ENCODE data around the gene COL4A2.
"Not testable (repeated sequence)": the region's sequence is repeated elsewhere in the genome, so short reads cannot be mapped to it uniquely, and the experiment has no call there.

COL4A2 gene

DNA sequence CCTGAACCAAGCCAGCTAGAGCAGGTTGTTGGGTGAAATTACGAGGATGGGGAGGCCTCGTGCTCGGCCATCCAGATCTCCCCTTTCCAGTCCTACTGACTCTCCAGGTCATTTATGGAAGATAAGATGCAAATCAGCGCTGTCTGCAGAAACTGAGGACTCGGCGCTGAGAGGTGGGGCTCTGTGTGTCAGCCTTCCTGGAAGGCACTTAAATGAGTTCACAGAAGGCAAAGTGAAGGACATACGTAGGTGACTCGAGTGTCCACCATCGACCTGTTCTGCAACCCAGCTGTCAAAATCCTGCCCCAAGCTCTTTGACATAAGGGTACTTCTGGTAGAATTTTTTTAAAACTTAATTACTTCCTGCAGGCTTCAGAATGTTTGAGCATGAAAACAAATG, 168.0 kb downstream of the COL4A2 start:
- DNase-seq (ENCODE audit: low read depth) = no peak

DNA sequence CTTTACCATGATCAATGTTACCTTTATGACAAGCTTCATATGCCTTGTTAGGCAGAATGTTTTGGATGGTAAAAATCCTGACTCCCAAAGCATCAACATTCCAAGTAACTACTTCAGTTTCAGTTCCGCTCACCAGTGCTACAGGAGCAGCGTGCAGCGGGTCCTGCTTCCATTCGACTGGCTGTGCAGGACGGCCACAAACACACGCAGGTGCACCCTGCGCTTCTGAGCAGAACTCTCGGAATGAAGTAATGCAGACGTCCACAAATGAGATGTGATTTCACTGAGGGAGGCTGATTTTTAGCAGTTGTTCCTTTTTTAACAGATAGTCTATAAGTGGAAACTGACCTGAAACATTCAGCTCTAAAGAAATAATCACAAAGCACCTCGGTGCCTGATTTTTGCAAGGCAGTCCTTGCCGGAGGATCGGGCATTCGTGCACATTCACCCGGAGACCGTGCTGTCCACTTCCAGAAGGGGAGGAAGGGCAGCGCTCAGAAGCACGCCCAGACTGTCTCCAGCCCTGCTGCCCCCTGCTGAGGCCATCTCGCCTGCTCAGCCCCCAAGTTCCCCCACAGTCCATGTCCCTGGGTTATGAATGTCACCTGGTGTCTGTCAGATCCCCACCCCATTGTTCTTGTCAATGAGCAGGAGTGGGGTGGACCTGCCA, 168.6 kb downstream of the COL4A2 start:
- no peak for DNase-seq (ENCODE audit: low read depth)

DNA sequence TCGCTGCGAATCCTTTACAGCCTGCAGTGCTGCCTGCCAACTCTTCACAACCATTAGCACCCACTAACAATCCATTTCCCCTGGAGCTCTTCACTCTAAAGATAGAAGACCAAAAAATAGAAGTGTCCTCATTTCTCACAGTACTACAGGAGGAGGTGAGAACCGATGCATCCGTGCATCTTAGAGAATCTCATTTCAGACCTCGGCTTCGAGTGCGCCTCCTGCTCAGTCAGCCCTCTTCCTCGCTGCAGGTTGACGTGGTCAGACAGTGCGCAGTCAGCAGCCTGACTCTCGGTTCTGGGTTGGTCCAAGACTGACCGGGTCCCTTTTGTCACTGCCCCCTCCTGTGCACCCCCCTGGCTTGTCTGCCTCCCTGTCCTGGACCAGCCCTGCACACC, 169.1 kb downstream of the COL4A2 start:
- DNase-seq (ENCODE audit: low read depth) = no peak

DNA sequence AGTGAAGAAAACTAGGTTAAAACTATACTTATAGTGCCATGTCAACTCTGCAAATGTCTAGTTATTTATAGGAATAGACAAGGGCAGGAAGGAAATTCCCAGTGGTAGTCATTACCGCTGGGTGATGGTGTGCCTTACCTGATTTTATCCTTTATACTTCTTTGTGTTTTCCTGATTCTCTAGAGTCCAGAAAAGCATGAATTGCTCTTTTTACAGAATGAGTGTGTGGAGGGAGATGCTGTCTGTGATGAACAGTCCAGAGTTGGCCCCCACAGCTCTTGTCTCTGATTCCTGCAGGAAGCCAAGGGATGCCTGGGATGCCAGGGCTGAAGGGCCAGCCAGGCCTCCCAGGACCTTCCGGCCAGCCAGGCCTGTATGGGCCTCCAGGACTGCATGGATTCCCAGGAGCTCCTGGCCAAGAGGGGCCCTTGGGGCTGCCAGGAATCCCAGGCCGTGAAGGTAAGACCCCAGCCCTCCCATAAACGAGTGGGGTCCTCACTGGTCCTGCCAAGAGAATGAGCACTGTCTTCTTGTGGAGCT, 170.7 kb downstream of the COL4A2 start:
- no peak for DNase-seq (ENCODE audit: low read depth)

DNA sequence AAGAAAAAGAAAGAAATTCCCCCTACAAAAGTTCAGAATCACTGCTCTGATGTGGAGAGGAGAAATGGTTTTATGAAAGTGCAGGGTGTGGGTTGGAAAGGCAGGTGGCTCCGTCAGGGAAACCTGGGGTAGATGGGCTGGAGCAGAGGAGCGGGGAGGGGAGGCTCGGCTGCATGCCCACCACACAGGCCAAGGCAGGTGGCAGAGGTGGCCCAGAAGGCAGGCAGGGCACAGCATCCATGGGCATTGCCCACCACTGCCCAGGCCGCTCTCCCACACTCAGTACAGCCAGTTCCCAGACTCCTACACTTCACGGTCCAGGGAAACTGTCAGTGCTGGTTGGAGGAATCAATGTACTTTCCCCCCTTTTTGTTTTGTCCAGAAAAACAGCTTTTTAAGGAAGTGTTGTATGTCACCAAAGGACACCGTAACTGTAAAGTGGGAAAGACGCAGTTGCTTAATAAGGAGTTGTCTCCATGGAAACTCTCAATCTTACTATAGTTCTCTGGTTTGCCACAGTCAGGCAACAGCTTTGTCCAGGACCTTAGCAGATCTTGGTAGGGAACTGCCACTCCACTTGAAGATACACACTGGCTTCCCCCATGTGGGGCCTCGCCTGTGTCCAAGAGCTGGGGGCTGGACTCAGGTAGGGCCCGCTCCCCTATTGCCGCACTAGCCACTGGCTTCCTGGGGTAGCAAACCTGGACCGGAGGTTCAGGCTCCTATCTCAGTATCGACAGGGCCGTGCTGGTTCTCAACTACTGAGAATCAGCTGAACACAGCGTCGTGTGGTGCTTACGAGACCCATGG, 171.5 kb downstream of the COL4A2 start:
- DNase-seq (ENCODE audit: low read depth) = no peak

DNA sequence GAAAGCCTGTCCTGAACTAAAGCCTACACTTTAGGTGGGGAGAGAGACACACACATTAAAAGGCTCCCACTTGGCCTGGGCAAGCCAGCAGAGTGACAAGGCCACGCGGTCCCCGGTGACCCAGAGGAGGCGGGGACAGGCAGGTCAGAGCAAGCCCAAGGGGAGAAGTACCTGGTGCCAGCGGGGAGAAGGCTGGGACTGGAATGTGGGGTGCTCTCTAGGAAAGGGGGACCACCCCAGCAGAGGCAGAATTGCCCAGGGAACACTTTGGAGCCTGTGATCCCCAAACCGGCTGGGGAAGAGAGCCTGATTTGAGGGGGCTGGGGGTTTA, 172.1 kb downstream of the COL4A2 start:
- no peak for DNase-seq (ENCODE audit: low read depth)

DNA sequence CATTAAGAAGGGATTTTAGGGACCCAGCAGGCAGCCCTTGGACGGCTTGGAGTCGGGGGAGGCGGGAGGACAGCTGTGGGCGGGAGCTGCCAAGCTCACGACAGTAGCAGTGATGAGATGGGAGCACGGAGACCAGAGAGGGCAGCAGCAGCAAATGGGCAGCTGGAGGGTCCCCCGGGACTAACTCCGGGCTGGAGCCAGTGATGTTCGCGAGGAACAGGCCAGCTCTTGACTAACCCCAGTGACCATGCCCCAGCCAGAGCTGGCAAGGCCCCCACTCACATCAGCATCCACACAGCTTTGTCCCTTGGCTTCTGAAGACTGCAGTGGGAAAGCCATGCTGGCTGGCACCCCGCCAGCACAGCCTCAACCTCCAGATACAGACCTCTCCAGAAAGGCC, 172.6 kb downstream of the COL4A2 start:
- no peak for DNase-seq (ENCODE audit: low read depth)

DNA sequence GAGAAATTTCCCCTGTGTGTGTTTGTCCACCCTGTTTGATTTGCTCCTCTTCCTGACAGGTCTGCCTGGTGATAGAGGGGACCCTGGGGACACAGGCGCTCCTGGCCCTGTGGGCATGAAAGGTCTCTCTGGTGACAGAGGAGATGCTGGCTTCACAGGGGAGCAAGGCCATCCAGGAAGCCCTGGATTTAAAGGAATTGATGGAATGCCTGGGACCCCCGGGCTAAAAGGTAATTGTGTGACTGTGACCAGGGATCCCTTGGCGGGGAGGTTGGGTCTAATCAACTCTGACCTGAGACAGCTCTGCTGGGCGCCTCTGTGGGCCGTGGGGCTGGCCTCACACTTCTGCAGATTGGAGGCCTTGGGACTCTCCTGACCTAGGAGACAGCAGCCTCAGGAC, 173.1 kb downstream of the COL4A2 start:
- no peak for DNase-seq (ENCODE audit: low read depth)

DNA sequence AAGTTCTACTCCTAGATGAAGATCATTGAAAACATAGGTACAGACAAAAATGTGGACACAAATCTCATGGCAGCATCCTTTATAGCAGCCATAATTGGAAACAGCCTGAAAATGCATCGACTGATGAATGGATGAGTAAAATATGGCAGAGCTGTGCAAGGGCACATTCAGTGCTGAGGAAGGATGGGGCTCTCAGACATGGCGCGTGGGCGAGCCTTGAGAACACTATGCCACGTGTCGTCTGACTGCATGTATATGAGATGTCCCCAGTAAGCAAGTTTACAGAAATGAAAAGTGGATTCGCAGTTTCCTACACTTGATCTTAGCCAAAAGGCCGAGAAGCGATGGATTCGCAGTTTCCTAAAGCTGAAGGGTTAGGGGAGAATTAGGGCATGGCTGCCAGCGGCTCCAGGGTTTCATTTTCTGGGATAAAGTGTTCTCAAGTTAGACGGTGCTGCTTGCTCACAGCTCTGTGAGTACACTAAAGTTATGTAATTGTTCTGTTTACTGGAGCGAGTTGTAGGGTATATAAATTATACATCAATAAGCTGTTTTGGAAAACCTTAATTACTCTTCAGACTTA, 176.4 kb downstream of the COL4A2 start:
- DNase-seq (ENCODE audit: low read depth) = no peak

DNA sequence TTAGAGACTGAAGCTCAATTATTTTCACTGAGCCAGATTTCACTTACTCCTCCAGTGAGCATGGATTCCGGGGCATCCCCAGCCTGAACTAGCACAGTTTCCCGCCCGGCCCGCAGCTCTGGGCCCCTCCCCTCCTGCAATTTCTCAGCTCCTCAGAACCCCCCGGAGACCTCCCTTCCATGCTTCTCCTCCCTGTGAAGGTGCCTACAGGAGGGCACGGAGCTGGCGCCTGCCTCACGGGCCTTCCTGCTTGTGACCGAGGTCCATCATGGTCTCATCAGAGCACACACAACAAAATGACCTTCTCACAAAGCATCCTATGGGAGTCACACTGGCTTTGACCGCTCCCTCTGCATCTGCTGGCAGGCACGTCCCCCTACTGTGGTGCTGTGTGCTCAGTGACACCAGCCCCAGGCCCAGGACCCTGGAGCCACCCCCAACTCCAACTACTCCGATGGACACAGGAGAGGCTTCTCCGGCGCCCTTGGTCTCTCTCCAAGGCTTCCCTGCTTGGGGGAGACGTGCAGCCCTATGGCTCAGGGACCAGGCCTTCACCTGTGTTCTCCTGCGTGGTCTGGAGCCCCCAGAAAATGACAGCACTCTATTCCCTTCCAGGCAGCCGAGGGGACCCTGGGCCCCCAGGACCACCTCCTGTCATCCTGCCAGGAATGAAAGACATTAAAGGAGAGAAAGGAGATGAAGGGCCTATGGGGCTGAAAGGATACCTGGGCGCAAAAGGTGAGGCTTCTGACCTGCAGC, 177.4 kb downstream of the COL4A2 start:
- no peak for DNase-seq (ENCODE audit: low read depth)

DNA sequence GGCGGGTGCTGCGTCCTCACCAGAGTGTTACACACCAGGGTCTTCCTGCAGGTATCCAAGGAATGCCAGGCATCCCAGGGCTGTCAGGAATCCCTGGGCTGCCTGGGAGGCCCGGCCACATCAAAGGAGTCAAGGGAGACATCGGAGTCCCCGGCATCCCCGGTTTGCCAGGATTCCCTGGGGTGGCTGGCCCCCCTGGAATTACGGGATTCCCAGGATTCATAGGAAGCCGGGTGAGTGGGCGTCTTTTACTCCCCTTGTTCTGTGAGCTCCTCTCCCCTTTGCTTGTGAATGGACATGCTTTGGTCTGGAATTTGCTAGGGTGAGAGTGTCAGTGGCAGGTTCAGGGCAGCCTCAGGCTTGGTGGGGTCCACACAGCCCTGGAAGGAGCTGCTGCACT, 178.5 kb downstream of the COL4A2 start:
- DNase-seq (ENCODE audit: low read depth) = no peak

DNA sequence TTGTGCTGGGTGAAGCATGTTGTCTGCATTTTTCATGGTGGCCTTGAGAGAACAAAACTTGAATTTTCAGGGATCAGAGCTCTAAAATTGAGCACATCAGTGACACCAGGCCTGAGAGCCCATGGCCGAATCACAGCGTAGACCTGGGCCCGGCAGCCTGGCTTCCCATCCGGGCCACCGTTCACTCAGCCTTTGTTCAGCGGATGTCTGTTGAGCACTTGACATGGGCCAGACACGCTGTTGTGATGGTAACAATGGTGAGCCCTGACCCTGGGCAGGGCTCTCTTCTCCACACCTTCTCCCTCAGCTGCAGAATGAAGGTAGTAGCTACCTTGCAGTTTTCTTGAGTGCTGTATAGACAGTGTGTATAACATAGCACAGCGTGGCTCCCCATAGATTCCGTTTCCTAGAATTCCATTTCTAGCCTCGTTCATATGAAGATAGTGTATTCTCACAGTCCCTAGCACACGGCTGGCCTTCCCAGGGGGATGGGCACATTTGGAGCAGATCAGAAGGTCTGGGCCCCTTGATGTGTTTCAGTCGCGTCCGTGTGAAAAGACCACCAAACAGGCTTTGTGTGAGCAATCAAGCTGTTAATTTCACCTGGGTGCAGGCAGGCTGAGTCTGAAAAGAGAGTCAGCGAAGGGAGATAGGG, 179.1 kb downstream of the COL4A2 start:
- DNase-seq (ENCODE audit: low read depth) = no peak

DNA sequence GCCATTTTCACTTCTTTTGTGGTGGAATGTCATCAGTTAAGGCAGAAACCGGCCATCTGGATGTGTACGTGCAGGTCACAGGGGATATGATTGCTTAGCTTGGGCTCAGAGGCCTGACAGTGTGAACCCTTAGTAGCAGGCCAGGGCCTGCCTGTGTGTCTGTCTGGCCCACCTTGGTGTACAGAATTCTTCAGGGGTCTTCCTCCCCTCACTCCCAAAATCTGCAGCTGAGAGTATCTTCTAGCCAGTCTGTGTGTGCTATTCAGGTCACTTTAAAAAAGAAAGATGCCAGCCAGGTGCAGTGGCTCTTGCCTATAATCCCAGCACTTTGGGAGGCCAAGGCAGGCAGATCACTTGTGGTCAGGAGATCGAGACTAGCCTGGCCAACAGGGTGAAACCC, 179.8 kb downstream of the COL4A2 start:
- DNase-seq (ENCODE audit: low read depth) = not testable (repeated sequence)

DNA sequence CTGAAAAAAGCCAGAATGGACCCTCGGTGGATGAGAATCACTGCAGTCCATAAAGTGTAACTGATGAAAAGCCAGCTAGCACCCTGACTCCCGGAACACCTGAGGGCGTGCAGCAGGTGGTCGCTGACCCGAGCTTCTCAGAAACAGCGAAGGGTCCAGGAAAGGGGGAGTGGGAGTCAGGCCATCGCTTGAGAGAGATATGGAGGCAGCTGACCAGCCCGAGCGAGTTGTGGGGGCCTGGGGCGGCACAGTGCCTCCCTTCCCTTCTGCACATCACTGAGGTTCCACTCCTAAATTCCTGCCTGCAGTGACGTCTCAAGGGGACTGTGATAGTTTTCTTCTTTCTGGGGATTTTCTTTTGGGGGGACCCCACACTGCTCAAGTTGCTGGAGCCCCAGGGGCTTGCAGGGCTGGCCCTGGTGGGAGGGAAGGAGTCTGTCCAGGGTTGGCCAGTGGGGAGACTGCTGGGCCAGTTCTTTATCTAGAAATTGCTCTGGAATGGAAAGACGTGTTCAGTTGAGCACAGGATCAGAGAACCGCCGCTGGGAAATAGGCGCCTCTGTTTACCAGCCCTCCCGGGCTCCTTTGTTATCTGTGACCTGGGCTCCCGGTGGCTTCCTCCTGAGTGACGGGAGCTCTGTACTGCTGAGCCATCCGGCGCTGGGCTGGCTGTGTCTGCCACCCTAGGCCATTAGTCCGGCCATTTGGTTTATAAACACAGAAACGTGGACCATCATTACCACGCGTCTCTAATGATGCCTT, 183.1 kb downstream of the COL4A2 start:
- no peak for DNase-seq (ENCODE audit: low read depth)

DNA sequence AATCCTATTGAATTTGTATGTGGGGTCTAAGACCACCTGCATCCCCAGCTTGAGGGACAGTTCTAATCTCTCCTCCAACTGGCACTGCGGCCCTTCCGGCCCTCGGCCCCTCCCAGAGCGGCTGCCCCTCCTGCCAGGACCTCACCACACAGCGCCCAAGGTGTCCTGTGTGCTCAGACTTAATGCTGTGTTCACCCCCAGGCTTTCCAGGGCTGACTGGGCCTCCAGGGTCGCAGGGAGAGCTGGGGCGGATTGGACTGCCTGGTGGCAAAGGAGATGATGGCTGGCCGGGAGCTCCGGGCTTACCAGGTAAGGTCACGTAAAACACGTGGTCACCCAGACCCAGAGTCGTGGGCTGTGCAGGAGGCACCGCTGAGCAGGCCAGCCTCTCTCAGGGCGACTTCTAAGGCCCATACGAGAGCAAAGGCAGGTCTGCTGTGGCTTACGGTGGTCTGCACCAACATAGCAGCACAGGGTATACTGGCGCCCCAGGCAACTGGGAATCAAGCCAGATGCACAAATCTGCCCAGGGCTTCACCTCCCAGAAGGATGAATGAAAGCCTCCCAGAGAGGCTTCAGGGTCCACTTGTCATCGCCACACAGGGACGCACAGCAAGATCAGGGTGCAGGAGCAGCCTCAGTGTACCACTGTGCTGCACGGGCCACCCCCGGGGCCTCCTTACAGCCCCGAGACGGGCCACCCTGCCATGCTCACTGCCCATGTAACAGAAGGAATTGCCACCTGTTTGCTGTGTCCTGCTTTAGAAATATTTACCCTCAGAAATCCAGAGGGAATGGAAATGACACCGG, 185.0 kb downstream of the COL4A2 start:
- DNase-seq (ENCODE audit: low read depth) = no peak

DNA sequence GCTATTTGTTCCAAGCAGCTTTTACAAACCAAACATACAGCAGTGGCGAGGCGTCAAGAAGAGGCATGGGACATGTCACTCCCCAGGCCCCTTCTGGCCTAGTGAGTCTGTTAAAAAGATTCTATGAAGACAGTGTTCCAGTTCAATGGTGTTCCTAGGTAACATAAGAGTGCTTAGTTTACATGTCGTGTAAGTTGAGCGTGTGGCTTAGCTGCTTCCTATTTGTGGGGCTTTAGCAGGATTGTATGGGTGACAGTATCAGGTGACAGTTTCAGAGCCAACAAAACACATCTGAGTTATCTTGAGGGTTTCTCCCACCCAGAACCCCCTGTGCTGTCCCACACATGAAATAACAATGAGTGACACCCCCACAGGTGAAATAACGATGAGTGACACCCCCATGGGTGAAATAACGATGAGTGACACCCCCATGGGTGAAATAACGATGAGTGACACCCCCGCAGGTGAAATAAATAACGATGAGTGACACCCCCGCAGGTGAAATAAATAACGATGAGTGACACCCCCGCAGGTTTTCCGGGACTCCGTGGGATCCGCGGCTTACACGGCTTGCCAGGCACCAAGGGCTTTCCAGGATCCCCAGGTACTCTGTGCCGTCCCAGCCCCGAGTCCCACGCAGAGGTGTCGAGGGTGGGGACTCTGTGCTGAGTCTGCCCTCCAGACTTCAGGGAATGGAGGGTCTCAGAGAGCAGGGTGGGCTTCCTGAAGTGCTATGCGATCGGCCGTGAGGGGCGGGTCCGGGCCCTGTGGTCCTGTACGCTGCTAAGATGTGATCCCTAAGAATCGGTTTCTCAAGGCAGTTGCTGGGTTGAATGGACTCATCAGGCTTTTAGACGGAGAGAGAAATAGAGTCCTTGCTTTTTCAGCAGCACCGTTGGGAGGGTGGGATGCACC, 185.9 kb downstream of the COL4A2 start:
- DNase-seq (ENCODE audit: low read depth) = no peak

DNA sequence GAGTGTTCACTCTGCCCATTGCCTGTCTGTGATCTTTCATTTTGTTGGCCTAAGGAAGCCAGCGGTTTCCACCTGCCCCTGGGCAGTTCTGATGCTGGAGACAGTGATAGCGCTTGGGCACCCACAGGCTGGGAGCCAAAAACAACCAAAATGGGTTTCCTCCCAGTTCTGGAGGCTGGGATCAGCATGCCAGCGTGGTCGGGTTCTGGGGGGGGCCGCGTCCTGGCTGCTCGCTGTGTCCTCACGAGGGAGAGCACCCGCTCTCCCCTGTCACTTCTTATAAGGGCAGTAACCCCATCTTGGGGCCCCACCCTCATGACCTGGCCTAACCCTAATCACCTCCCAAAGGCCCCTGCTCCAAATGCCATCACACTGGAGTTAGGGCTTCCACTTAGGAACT, 186.5 kb downstream of the COL4A2 start:
- no peak for DNase-seq (ENCODE audit: low read depth)

DNA sequence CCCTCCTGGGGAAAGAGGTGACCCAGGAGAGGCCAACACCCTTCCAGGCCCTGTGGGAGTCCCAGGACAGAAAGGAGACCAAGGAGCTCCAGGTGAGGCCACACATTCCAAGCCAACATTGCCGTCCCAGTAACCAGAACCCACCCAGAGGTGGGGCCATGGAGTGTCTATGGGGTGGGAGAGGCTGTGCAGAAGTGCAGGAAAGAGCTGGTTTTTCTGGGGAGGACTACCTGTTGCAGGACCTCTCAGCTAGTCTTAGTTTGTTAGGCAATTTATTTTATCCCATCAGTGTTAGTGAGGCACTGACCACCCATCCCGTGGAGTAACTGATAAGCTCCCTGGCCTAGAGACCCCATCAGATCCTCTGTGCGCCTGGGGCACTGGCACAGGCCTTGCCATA, 188.3 kb downstream of the COL4A2 start:
- no peak for DNase-seq (ENCODE audit: low read depth)

DNA sequence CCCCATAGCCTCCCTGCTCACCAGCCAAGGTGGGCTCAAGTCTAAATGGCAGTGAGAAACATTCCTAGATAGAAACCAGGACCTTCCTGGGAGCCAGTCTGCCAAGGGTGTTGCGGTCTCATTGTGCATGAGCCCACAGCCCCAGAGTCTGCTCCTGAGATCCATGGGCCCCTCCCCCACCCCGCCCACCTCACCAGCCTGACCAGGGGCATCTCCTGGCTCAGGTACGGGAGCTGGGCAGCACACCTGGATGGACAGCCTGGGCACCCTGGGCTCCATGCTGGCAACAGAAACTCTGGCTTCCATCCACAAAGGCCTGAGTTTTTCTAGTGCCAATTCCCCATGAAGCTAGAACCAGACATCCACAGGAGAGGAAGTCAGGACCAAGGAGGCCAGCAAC, 188.8 kb downstream of the COL4A2 start:
- no peak for DNase-seq (ENCODE audit: low read depth)

Measured in activated T-cell treated with anti-CD3 and anti-CD28 coated beads for 24 hours (primary cell).